ENCODE results near the gene NDUFB11. TPM values are rescaled to one million over a fixed set of nuclear protein-coding genes. Genes with fewer than 3 reads are reported as not detected.
A peak's percentile ranks its signal among the peaks of the same experiment; 100 is the strongest.

Gene NDUFB11
- total and polyA plus RNA-seq, 9 of the 15 experiments (the other 6 are each of a cell fraction or from before 2014, with no cell fraction given): 20.9 to 269 (median 86.8) TPM

GRCh38 chrX:47186096-47186740 lies 41.7 kb upstream of the NDUFB11 start:
- no peak for FAIRE-seq
- CTCF ChIA-PET (ENCODE audit: low intra/inter-chr PET ratio): no interaction called here
- DNase-seq (ENCODE audit: extremely low read depth in 1 of 4, low spot score in 3 of 4): no peak
- in situ Hi-C loops (cut with MboI): no loop called here
- H3K36me3 ChIP-seq (ENCODE audit: control insufficient read depth, insufficient read depth, low read length): peaks cover 48% of the 10 kb centered on the region; the same call in 2 of the 3 replicates
- no peaks in the 10 kb centered on the region for H4K20me1 ChIP-seq (replicated peaks; ENCODE audit: control insufficient read depth, insufficient read depth, low read length)
- no peak overlapping the region for H3K27ac ChIP-seq (ENCODE audit: extremely low read depth, low read depth, low read length)
- H3K79me2 ChIP-seq (ENCODE audit: control insufficient read depth, insufficient read depth, low read length): no peaks in the 10 kb centered on the region; the same call in 2 of the 3 replicates
- BruUV-seq (replicated peaks): TSS peak; percentile 72
- H3K27me3 ChIP-seq (ENCODE audit: control insufficient read depth in 2 of 2, insufficient read depth in 2 of 2, low read length in 2 of 2): no peaks in the 10 kb centered on the region
- H3K4me2 ChIP-seq (ENCODE audit: insufficient read depth, low read length): no peak overlapping the region
- POLR2A ChIA-PET: interaction anchor here (0.6 kb wide), 1 partner anchor 311 kb away, joined by 3 read pairs; no protein-coding TSS in a partner anchor
- no peak overlapping the region for H3K4me3 ChIP-seq
- H3K9me1 ChIP-seq (ENCODE audit: control insufficient read depth, insufficient read depth, low read length): no peaks in the 10 kb centered on the region
- no peak overlapping the region for H2AFZ ChIP-seq (ENCODE audit: low read depth, low read length)
- WGBS (ENCODE audit: insufficient coverage, low coverage, missing lambda C conversion rate): 96% methylated on average over 18 of the region's 27 CpGs
- no peak for ATAC-seq
- H3K4me1 ChIP-seq (replicated peaks in 1 of 2; ENCODE audit: control insufficient read depth in 2 of 2, insufficient read depth in 2 of 2, low read length in 2 of 2): peaks cover 0 to 14% of the 10 kb centered on the region in 2 experiments; a peak in 2 of 5 replicates
- intact Hi-C loops (cut with micrococcal nuclease): no loop called here
- H3K9ac ChIP-seq (ENCODE audit: insufficient read depth in 1 of 2, low read depth in 2 of 2, low read length in 2 of 2): peak overlapping the region in 1 of 2 experiments; percentile 52; a peak in 1 of 4 replicates
- H3K9me3 ChIP-seq (replicated peaks; ENCODE audit: control insufficient read depth, insufficient read depth, low read depth, low read length): no peaks in the 10 kb centered on the region
- TF ChIP-seq MXI1 (IDR thresholded peaks at IDR 0.05; ENCODE audit: low read depth, low read length) (no peak), RBM22 (IDR thresholded peaks at IDR 0.05; ENCODE audit: low read depth, low read length, poor library complexity, severe bottlenecking) (peak; percentile 57), ETV1 (tag; conservative IDR thresholded peaks at IDR 0.05; ENCODE audit: low read depth) (no peak), POLR2G (IDR thresholded peaks at IDR 0.05; ENCODE audit: low read depth, low read length) (peak; percentile 47; the same call in 1 of the 2 replicates), MAFG (tag; conservative IDR thresholded peaks at IDR 0.05) (no peak), BMI1 (IDR thresholded peaks at IDR 0.05; ENCODE audit: low read length) (no peak), ID3 (CRISPR knock-in tag; IDR thresholded peaks at IDR 0.05) (no peak), ID3 (tag; IDR thresholded peaks at IDR 0.05) (no peak), UBTF (IDR thresholded peaks at IDR 0.05; ENCODE audit: borderline replicate concordance in 1 of 2, low read depth in 2 of 2, low read length in 2 of 2) (no peak), NR3C1 (CRISPR knock-in tag; IDR thresholded peaks at IDR 0.05) (no peak), DEAF1 (CRISPR knock-in tag; IDR thresholded peaks at IDR 0.05) (no peak), ZNF431 (CRISPR knock-in tag; IDR thresholded peaks at IDR 0.05) (no peak)
